OCI-M1 (cell line): Measurements from ENCODE around the gene DNAJC11.
"Not testable (repeated sequence)": the region's sequence is repeated elsewhere in the genome, so short reads cannot be mapped to it uniquely, and the experiment has no call there.

Source experiments
- DNase-seq: peaks from one replicate; lab custom pipeline; 2025; lab: John Stamatoyannopoulos, UW

The DNAJC11 gene

DNA sequence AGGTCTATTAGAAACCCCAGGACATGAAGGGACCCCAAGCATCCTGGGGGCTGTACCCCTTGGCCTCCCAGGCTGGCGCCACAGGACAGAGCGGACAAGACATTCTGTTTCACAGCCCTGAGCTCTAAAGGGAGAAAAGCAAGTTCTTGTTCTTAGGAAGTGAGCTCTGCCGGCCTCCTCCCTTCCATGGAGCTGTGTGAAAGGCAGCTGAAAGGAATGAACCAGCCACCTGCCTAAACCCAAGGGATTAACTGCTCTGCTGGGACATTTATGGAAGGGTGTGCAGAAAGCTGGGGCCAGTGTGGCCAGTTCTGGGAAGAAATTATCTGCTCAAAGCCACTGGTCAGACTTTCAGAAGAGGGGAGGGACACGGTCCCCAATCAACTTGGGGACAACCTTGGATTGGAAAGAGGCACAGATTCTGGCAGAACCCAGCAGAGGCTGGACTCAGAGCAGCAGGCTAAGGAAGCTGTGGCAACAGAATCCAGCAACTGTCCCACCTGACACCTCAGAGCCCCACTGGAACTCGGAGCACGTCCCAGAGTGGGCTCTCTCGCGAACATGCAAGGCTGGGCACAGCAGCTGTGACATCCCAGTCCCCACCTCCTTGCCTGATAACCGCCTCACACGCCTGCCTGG, 101.1 kb downstream of the DNAJC11 start:
- no peak for DNase-seq

DNA sequence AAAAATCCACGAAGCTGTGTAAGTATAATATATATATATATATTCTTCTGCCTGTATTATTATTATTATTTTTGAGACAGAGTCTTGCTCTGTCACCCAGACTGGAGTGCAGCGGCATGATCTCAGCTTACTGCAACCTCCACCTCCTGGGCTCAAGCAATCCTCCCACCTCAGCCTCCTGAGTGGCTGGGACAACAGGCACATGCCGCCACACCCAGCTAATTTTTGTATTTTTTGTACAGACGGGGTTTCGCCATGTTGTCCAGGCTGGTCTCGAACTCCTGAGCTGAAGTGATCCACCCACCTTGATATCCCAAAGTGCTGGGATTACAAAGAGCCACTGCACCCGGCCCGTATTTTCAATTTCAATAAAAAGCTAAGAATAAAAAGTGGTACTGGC, 101.6 kb downstream of the DNAJC11 start:
- not testable (repeated sequence) for DNase-seq

DNA sequence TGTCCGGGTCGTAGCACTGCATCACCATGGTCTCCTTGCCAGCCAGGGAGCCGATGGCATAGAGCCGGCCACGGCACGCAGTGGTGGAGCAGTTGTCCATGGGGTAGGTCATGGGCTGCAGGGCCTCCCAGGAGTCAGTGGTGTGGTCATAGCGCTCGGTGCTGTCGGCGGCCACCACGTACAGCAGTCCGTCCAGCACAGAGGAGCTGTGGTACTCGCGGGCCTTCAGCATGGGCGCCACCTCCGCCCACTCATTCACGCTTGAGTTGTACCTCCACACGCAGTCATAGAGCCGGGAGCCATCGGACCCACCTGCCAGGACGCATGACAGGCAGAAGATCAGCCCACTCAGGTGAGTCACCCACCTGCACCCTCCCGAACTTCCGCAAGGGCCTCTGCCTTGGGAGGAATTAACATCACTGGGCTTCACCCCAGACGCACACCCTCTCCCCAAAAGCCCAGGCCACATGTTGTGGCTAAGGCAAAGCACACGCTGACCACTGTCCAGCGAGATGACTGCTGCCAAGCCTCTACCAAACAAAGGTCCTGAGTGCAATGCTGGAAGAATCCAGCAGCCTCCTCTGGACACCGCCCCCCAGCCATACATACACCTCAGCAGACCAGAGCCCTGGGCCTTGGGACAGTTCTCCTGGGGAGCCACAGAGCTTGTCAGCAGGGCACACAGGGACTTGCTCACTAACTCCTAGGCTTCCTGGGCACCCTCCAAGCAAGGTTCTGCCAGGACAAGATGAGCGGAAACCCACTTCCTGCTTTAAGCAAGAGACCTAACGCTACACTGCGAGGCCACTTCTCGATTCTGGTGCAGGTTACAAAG, 102.3 kb downstream of the DNAJC11 start:
- DNase-seq: no peak

DNA sequence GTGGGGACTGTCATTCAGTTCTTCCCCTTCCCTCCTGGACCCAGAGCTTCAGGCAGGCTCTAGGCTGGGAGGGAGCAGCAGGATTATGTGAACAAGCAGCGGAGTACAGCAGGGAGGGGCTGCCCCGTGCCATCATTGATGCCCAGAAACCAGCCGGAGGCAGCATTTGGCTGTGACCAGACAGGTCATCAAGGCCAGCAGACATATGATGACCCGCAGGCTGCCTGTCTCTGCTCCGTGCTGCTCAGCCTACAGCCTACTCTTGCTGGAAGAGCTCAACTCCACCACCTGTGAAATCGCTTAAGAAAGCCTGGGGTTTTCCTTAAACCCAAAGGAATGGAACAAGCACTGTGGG, 103.9 kb downstream of the DNAJC11 start:
- no peak for DNase-seq

DNA sequence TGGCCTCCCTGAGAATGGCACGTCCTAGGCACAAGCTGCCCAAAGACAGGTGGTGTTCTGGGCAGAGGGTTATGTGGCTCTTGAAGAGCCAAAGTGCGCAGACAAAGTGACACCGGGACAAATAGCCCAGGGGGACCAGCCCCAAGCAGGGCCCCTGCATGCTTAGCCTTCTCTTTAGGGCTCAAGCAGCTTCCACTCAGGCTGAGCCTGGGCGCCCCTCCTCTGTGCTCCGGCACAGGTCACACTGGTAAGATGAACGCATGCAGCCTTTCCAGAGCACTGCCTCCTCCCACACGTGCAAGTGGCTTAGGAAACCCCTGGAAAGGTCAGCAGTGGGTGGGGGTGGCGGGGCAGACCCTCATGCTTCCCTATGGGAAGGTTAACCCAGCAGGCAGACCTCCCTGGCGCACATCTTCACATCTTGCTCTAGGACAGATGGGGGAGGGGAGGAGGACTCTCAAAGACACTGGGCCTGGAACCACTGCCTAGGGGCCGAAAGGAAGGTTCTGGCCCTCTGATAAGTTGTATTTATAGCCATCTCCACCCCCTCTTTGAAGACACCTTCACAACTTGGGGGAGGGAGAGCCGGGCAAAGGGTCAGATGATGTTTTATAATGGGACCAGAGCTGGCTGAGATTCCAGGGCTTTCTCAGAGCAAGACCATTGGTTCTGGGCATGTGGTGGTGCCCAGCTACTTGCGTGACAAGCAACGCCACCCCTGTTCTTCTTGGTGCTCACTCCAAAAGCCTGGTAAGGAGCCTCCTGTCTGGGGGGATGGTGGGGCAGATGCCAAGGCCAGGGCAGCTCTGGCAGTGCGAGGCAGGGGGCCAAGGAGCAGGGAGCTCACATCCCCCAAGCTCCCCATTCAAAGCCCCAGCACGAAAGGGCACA, 104.5 kb downstream of the DNAJC11 start:
- no peak for DNase-seq

DNA sequence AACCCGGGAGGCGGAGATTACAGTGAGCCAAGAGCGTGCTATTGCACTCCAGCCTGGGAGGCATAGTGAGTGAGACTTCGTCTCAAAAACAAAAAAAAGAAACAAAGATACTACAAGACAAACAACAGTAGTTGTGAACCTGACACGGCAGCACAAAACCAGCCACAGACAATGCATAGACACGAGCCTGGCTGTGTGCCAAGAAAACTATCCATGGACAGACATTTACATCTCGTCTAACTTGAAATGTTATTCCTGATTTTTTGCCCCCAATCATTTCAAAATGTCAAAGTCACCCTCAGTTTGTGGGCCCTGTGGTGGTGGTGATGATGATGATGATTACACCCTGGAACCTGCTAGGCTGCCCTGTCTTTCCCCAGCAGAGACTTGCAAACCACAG, 105.3 kb downstream of the DNAJC11 start:
- DNase-seq: no peak

DNA sequence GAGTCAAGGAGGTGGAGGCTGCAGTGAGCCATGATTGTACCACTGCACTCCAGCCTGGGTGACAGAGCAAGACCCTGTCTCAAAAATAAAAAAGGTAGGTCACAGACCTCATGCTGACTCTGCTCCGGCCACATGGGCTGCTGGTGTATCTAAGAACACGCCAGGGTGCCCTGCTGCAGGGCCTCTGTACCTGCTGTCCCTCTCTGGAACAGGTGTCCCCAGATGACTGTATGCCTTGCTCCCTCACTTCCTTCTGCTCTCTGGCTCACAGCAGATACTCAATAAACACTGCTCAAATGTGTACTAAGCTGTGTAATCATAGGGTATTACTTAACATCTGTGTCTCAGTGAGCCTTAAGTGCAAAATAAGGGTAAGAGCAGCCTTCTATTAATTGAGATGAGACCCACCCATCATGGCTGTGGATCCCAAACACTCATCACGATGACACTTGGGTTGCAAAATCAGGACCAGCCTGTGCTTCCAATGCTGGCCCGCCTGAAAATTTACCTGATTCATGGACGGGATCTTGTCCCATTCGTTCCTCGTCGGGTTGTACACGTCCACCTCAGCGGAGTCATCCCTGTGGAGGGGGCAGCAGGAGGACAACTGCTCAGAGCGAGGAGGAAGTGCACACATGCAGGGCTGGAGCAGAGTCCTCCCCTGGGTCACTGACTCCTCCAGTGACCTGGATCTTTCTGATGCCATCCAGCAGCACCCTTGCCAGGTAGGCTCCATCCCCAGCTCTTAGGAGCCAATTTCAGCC, 106.5 kb downstream of the DNAJC11 start:
- DNase-seq: no peak

DNA sequence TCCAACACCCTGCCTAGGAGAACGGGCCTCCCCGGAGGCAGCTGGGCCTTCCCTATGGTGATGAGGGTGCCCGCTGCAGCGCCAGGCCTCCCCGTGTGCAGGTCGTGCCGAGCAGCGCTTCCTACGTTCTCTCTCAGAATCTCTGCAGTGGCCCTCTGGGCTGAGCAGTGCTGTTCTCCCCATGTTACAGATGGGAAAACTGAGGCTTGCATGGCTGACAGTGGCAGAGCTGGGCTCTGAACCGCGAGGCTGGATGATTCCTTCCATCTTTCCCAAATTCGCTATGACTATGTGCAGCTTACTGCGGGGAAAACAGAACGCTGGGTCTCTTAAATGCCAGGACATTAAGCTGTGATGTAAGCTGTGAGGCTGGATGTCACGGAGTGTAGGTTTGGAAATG, 107.8 kb downstream of the DNAJC11 start:
- DNase-seq: no peak

DNA sequence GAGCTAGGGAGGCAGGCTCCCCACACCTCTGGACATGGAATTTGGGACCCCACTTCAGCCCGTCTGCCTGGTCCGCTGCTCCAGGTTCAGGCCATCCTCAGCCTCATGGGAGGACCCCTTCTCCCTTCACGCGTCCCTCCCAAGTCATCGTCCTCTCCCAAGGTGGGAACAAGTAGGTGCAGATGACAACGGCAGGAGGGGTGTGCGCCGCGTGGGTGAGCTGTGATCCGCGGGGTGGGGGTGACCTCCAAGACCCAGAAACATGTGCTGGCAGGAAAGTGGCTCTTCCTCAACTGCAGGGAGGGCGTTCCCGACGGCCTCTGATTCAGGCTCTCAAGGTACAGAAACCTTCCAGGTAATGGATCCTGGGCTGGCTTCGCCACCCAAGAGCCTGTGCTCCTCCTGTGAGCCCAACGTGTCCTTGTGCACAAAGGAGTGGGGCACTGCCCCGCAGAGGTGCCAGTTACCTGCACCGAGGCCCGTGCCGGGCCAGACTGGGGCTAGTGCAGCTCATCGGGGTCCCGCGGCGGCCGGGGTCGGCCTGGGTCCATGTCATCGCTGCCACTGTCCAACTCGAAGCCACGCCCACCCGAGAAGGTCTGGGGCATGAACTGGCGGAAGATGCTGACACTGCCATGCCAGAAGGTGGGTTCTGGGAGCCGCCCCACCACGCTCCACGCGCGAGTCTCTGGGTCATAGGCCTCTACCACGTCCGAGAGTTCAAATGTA, 108.6 kb downstream of the DNAJC11 start:
- DNase-seq: no peak

DNA sequence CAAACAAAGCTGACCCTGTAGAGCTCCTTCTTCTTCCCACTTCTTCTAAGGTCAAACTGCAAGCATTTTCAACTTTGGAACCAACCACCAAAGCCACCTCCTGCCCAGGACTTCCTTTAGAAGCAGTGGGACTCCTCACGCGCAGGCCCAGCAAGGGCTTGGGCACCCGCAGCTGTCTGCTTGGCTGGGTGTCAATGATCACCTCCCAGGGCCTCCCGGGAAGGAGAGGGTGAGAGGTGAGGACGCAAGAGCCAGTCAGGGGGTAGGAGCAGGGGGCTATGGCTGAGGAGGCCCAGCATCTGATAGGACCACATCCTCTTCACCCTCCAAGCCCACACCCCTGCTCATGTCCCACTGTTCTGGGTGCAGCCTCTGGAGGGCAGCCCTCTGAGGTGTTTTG, 109.2 kb downstream of the DNAJC11 start:
- DNase-seq: no peak

DNA sequence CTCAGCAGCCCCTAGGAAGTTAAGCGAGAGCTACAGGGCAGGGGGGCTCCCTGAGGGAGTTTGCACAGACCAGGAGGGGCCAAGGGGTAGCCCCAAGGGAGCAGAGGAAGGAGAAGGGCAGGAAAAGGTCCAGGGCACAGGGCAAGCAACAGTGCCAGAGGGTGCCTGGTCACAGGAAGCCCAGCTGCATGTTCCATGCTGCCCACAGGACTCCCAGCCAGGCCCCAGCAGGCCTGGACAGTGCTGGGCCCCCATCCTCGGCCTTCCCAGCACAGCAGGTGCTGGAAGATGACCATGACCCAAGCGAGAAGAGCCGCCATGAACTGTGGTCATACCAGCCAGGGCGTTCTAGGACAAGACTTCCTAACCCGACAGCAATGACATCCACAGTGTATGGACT, 110.0 kb downstream of the DNAJC11 start:
- DNase-seq: no peak

DNA sequence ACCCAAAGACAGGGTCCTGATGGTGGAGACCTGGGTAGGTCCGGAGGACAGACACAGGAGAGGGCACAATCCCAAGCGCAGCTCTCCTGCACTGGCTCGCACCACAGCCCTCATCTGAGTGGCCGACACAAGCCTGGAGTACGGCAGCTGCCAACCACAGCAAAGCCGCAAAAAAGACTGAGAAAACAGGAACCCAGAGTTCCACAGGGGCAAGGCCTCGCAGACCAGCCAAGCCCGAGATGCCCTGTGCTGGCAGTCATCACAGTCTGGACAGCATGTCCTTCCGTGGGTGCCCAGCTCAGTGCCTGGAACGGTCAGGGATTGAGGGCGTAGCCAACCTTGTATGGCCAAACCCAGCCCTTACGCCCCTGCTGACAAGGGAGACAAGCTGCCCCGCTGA, 110.4 kb downstream of the DNAJC11 start:
- no peak for DNase-seq

DNA sequence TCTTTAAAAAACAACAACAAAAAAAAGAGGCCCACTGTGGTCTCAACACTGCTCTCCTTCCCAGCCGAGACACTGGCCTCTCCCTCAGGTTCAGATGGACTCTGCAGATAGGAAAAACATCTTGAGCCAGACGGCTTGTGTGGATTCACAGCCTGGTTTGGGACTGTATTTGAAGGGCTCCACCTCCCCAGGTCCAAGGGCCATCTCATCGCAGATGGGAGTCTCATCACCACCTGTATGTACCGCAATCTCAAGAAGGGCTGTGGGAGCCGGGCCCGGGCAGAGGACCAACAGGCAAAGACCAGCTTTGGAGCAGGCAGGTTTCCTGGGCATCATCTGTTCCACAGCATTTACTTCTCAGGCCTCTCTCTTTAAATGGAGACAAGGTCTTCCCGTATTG, 111.6 kb downstream of the DNAJC11 start:
- no peak for DNase-seq

DNA sequence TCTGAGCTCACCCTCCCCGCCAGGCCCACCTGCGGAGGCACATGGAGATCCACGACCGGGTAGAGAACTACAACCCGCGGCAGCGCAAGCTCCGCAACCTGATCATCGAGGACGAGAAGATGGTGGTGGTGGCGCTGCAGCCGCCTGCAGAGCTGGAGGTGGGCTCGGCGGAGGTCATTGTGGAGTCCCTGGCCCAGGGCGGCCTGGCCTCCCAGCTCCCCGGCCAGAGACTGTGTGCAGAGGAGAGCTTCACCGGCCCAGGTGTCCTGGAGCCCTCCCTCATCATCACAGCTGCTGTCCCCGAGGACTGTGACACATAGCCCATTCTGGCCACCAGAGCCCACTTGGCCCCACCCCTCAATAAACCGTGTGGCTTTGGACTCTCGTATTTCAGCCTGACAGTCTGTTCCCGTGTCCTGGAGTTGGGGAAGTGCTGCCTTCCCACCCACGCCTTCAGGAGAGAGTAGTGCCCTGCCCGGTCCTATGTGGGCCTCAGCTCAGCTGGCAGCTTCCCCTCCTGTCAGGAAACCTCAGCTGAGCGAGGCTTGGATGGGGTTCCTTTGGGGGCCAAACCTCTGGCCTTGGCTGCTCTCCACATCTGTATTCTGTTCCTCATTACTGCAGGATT, 112.6 kb downstream of the DNAJC11 start:
- DNase-seq: no peak

DNA sequence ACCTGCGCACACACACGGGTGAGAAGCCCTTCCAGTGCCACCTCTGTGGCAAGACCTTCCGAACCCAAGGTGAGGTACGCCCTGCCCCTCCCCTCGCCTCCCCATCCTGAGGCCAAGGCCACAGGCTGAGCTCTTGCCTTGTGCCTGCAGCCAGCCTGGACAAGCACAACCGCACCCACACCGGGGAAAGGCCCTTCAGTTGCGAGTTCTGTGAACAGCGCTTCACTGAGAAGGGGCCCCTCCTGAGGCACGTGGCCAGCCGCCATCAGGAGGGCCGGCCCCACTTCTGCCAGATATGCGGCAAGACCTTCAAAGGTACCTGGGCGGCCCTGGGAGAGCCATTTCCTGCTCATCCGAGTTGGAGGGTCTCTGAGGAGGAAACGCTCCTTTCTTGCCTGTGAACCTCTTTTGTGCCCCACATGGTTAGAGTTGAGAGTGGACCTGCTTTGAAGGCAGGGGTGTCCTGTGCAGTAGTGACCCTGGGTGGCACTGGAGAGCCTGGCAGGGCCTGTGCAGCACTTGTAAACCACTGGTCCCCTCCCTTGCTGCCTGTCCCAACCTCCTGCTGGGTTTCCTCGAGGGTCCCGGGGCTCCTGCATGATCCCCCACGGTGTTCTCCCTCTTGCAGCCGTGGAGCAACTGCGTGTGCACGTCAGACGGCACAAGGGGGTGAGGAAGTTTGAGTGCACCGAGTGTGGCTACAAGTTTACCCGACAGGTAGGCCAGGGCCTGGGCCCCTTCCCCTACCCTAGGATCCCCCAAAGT, 113.3 kb downstream of the DNAJC11 start:
- DNase-seq: no peak

DNA sequence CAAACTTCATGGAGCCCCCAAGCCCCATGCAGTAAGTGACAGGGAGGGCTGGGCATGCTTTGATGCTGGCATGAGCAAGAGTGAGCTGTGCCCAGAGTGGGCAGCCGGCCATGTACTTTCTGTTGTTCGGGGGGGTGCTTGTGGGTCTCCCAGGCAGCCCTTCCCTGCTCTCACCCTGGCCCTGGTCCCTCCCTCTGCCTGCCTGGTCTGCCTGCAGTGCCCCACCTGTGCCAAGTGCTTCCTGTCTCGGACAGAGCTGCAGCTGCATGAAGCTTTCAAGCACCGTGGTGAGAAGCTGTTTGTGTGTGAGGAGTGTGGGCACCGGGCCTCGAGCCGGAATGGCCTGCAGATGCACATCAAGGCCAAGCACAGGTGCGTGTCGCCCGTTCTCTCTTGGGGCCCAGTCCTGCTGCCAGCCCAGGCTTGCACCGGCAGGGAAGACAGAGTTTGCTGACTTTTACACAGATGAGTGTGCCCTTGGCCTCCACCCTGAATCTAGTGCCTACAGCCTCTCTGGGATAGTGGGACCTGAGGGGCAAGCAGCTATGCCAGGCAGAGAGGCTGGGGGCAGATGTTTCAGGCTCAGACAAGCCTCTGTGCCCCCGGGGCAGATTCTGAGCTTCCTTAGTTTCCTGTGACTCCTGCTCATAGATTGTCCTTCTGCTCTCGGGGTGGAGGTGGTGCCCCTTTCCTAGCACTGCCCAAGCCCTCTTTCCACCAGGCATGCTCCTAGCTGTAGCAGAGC, 114.2 kb downstream of the DNAJC11 start:
- DNase-seq: no peak

DNA sequence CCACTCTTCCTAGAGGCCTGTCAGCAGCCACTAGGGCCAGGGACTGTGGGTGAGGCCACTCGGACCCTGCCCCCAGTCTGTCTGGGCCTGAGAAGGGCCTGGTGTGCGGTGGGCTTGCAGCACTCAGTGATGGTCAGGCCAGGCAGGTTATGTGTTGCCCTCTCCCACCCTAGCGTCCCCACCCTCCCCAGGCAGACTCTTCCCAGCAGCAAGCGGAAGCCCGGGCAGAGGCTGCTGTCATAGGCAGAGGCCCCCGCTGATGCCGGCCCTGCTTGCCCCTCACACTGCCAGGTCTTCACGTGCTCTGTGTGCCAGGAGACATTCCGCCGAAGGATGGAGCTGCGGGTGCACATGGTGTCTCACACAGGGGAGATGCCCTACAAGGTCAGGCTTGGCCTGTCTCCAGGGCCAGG, 115.2 kb downstream of the DNAJC11 start:
- no peak for DNase-seq

DNA sequence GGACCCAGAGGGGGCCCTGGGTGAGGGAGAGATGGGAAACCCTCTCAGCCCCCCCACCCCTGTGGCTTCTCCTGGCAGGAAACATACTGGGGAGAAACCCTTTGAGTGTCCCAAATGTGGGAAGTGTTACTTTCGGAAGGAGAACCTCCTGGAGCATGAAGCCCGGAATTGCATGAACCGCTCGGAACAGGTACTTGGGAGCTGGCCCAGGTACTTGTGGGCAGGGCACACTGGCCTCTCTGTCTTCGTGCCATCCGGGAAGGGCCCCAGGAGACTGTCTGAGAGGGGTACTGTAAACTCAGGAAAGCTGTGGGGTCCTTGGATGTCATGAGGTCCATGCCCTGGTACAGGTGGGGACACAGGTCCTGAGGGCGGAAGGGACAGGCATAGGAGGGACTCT, 115.8 kb downstream of the DNAJC11 start:
- no peak for DNase-seq

DNA sequence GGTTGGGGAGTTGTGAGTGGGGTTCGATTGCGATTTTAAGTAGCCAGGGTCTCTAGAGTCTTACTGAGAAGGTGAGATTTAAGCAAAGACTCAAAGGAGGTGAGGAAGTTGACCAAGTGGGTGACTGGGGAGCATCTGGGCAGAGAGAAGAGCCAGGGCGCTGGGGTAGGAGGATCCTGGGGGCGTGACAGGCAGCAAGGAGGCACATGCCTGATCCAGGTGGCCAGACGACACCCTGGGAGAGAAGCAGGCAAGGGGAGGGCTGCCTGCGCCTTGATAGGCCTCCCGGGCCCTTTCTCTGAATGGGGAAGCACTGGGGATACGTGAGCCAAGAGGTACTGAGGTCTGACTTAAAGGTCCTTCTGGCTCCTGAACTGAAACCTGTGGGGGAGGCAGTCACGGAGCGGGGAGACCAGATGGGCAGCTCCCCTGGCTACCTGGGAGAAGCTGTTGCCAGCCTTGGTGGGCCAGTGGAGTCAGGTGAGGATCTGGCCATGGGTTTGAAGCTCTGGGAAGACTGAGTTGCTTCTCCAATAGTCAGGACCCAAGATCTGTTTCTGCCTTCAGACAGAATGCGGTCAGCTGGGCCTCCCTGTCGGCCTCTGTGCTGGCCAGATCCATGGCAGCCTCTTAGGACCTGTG, 116.4 kb downstream of the DNAJC11 start:
- no peak for DNase-seq
